HepG2 (cell line): ENCODE measurements around the gene PRADC1. TPM values are rescaled to one million over a fixed set of nuclear protein-coding genes. Genes with fewer than 3 reads are reported as not detected.
A peak's percentile ranks its signal among the peaks of the same experiment; 100 is the strongest.

Experiments
- FOXC1 ChIP-seq: sonication (generic); formaldehyde crosslinking; IDR thresholded peaks from 2 replicates; pipeline ENCODE4 v1.8.0; 2022; ENCODE audit warnings: mild to moderate bottlenecking, missing genetic modification reagents, borderline replicate concordance
- GFI1 ChIP-seq: sonication (generic); formaldehyde crosslinking; IDR thresholded peaks from 2 replicates; pipeline ENCODE4 v1.5.0; 2020; ENCODE audit warnings: missing genetic modification reagents, mild to moderate bottlenecking, borderline replicate concordance
- HDAC1 ChIP-seq: sonication (generic); formaldehyde crosslinking; IDR thresholded peaks from 2 replicates; pipeline ENCODE4 v1.5.1; 2020; ENCODE audit warnings: mild to moderate bottlenecking, missing genetic modification reagents
- HOXA3 ChIP-seq: sonication (generic); formaldehyde crosslinking; IDR thresholded peaks from 2 replicates; pipeline ENCODE4 v1.5.0; 2020; ENCODE audit warnings: missing genetic modification reagents
- JUNB ChIP-seq: sonication (generic); formaldehyde crosslinking; IDR thresholded peaks from 2 replicates; pipeline ENCODE4 v1.8.0; 2022; ENCODE audit warnings: missing genetic modification reagents, mild to moderate bottlenecking, borderline replicate concordance
- NRL ChIP-seq: sonication (generic); formaldehyde crosslinking; IDR thresholded peaks from 2 replicates; pipeline ENCODE4 v1.5.0; 2020; ENCODE audit warnings: missing genetic modification reagents, mild to moderate bottlenecking, moderate library complexity, borderline replicate concordance
- PITX1 ChIP-seq: sonication (generic); formaldehyde crosslinking; IDR thresholded peaks from 2 replicates; pipeline ENCODE4 v1.5.1; 2020; ENCODE audit warnings: mild to moderate bottlenecking, missing genetic modification reagents
- SMAD1 ChIP-seq: sonication (generic); formaldehyde crosslinking; IDR thresholded peaks from 2 replicates; pipeline ENCODE4 v1.4.0; 2020; ENCODE audit warnings: missing genetic modification reagents, low read depth, mild to moderate bottlenecking, borderline replicate concordance
- SP2 ChIP-seq: sonication (generic); formaldehyde crosslinking; IDR thresholded peaks from 2 replicates; pipeline ENCODE4 v1.5.1; 2020; ENCODE audit warnings: mild to moderate bottlenecking, missing genetic modification reagents
- TBP ChIP-seq: sonication (generic); formaldehyde crosslinking; IDR thresholded peaks from 2 replicates; pipeline ENCODE4 v1.5.0; 2020; ENCODE audit warnings: missing genetic modification reagents
- ZBTB37 ChIP-seq: sonication (generic); formaldehyde crosslinking; IDR thresholded peaks from 2 replicates; pipeline ENCODE4 v1.4.0; 2020; ENCODE audit warnings: mild to moderate bottlenecking, missing genetic modification reagents
- ZNF367 ChIP-seq: sonication (generic); formaldehyde crosslinking; IDR thresholded peaks from 2 replicates; pipeline ENCODE4 v1.4.0; 2020; ENCODE audit warnings: missing genetic modification reagents, borderline replicate concordance
- ZNF543 ChIP-seq: sonication (generic); formaldehyde crosslinking; IDR thresholded peaks from 2 replicates; pipeline ENCODE4 v1.4.0; 2020; ENCODE audit warnings: mild to moderate bottlenecking, missing genetic modification reagents
- ZNF557 ChIP-seq: sonication (generic); formaldehyde crosslinking; IDR thresholded peaks from 2 replicates; pipeline ENCODE4 v1.4.0; 2020; ENCODE audit warnings: missing genetic modification reagents
- ZNF781 ChIP-seq: sonication (generic); formaldehyde crosslinking; IDR thresholded peaks from 2 replicates; pipeline ENCODE4 v1.5.1; 2020; ENCODE audit warnings: borderline replicate concordance, mild to moderate bottlenecking, missing genetic modification reagents; ENCODE audit errors: not compliant biosample characterization
- ZNF792 ChIP-seq: IDR thresholded peaks from 2 replicates; pipeline ENCODE4 v1.6.1; 2016
- ZNF883 ChIP-seq: sonication (generic); formaldehyde crosslinking; IDR thresholded peaks from 2 replicates; pipeline ENCODE4 v1.5.1; 2020; ENCODE audit warnings: mild to moderate bottlenecking, missing genetic modification reagents; ENCODE audit errors: not compliant biosample characterization
- polyA plus RNA-seq, 8 experiments: library from polyadenylated mRNA; depleted of rRNA in 3 of 8; stranded (reverse) in 7 of 8; unstranded in 1 of 8; fragments of >200 nt; fragmentation: Illumina TruSeq in 4 of 8; extraction: Trizol in 4 of 8; gene quantifications; 2 replicates each; pipeline versions ENCODE4 v1.2.1 to v1.2.3, GENCODE V29; 2011 to 2016; ENCODE audit warnings: low read depth in 4 of 8, missing spikeins in 1 of 8, mixed read lengths in 1 of 8; ENCODE audit not compliant: insufficient read depth in 1 of 8
- total RNA-seq, 5 experiments: library from RNA; depleted of rRNA; stranded (reverse); fragments of >200 nt; fragmentation: Illumina TruSeq; extraction: Trizol; gene quantifications; 2 replicates each; pipeline ENCODE4 v1.2.3, GENCODE V29; 2016; ENCODE audit warnings: low read depth in 1 of 5
- TF ChIP-seq, protein P1 (sequence below): sonication (generic); formaldehyde crosslinking; IDR thresholded peaks from 2 replicates; pipeline ENCODE4 v1.5.1; 2020; ENCODE audit warnings: mild to moderate bottlenecking, missing genetic modification reagents, moderate library complexity

Gene PRADC1
- total and polyA plus RNA-seq, 2 of the 13 experiments (the other 11 are each of a cell fraction or from before 2014, with no cell fraction given), result 12.1 to 37.2 TPM

DNA sequence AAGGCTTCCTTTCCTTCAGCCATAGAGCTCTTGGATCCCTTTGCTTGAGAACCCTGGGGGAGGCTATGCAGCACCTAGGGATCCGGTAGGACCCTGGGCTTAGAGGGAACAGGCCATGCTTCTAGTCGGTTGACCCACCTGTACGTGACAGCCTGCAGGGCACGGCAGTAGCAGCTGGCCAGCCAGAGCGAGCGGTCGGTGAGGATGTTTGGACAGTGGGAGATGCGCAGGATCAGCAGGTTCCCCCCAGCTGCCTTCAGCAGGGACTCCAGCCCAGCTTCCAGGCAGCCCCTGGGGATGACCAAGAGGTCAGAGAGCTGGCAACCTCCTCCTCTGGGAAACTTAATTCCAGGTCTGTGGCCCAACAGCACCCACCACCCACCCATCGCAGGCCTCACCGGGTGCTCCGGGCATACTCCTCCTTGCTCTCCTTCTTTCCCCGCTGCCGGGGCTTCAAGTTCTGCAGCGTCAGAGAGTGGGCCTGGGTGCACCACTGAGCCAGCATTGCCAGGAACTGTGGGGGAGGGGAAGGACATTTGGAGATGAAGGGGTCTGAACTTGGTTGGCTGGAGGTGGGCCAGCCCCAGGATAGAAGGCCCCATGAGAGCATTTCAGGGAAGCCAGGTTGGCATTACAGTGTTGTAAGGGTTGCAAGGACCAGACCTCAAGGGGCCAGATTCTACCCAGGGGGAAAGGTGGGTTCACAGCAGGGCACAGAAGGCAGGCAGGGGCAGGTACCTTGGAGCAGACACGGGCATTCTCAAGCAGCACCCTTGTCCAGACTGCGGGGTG lies 30.7 kb upstream of the PRADC1 start (continued):
- TF ChIP-seq JUNB (no peak), ZNF557 (CRISPR knock-in tag) (no peak), HDAC1 (CRISPR knock-in tag) (no peak), ZNF883 (peak; percentile 37), ZNF367 (CRISPR knock-in tag) (no peak), SMAD1 (no peak), TBP (CRISPR knock-in tag) (no peak), ZNF781 (no peak), FOXC1 (no peak), GFI1 (CRISPR knock-in tag) (no peak), ZNF543 (CRISPR knock-in tag) (0 out of 2 replicates have a peak, but pooled peaks have one; percentile 16), HOXA3 (CRISPR knock-in tag) (peak; percentile 20; the same call in 1 of the 2 replicates), PITX1 (0 out of 2 replicates have a peak, but pooled peaks have one; percentile 13), NRL (no peak), ZNF792 (no peak), ZBTB37 (CRISPR knock-in tag) (no peak), SP2 (CRISPR knock-in tag) (no peak)
- TF ChIP-seq, protein P1, sequence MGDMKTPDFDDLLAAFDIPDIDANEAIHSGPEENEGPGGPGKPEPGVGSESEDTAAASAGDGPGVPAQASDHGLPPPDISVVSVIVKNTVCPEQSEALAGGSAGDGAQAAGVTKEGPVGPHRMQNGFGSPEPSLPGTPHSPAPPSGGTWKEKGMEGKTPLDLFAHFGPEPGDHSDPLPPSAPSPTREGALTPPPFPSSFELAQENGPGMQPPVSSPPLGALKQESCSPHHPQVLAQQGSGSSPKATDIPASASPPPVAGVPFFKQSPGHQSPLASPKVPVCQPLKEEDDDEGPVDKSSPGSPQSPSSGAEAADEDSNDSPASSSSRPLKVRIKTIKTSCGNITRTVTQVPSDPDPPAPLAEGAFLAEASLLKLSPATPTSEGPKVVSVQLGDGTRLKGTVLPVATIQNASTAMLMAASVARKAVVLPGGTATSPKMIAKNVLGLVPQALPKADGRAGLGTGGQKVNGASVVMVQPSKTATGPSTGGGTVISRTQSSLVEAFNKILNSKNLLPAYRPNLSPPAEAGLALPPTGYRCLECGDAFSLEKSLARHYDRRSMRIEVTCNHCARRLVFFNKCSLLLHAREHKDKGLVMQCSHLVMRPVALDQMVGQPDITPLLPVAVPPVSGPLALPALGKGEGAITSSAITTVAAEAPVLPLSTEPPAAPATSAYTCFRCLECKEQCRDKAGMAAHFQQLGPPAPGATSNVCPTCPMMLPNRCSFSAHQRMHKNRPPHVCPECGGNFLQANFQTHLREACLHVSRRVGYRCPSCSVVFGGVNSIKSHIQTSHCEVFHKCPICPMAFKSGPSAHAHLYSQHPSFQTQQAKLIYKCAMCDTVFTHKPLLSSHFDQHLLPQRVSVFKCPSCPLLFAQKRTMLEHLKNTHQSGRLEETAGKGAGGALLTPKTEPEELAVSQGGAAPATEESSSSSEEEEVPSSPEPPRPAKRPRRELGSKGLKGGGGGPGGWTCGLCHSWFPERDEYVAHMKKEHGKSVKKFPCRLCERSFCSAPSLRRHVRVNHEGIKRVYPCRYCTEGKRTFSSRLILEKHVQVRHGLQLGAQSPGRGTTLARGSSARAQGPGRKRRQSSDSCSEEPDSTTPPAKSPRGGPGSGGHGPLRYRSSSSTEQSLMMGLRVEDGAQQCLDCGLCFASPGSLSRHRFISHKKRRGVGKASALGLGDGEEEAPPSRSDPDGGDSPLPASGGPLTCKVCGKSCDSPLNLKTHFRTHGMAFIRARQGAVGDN (CRISPR knock-in tag), result peak; percentile 27; the same call in 1 of the 2 replicates
